Limb (tissue), 2 donors: ENCODE data around the gene CCDC157.
A peak's percentile ranks its signal among the peaks of the same experiment; 100 is the strongest.

Experiments
- DNase-seq, 2 donors: peaks; one replicate each; pipeline ENCODE4 v3.0.0-alpha.2; 2016; ENCODE audit errors: extremely low spot score in 2 of 2

CCDC157 gene

DNA sequence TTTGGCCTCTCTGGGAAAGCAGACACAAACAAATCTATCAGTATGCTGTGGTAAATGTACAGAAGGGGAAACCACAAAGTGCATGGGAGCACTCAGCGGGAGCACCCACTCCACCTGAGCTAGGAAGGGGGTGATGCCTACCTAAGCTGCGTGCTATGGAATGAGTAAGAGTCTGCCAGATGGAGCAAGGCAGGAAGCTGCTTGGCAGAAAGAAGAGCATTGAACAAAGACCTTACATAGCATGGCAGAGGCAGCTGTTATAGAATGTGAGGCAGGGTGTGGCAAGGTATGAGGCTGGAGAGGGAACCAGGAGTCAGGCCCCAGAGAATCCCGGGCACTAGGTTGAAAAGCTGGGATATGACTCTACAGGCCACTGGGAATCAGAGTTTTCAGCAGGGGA, 55.0 kb downstream of the CCDC157 start:
- DNase-seq = no peak

DNA sequence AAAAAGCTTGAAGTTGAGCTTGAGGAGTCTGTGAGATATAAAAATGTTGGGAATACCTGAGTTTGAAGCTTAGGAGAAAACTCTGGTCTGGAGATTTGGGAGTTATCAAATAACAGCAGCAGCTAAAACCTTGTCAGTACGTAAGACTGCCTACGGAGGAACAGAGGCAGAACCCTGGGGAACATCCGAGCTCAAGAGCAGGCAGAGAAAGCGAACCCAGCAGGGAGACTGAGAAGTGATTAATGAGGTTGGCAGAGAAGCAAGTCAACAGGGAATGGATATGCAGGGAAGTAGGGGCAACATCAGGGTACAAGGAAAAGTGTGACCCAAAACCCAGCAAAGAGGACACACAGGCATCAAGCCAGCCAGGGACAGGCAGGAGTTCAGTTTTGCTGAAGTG, 56.2 kb downstream of the CCDC157 start:
- DNase-seq = no peak

DNA sequence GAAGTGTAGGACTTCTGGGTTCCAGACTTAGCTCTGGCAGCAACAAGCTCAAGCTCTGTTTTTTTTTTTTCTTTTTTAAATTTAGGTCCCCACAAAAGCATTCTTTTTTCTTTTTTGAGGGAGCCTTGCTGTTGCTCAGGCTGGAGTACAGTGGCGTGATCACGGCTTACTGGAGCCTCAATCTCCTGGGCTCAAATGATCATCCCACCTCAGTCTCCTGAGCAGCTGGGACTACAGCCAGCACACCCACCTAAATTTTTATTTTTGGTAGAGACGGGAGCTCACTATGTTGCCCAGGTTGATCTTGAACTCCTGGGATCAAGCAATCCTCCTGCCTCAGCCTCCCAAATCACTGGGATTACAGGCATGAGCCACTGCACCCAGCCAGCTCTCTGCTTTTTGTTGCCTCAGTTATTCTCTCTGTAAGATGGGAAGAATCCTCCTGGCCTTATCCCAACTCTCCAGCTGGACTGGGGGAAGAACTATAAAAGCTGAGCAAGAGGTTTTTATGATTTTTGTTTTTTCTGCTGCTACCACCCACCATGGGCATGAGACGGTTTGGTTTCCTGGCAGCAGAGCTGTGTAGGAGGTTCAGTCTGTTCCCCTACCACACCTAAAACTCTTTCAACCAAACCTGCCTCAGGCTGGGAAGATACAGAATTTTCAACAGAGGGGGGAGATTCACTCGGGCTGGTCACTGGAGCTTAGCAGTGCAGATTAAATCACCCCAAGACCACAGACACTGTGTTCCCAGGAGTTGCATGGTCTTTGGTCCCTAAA, 57.1 kb downstream of the CCDC157 start:
- no peak for DNase-seq

DNA sequence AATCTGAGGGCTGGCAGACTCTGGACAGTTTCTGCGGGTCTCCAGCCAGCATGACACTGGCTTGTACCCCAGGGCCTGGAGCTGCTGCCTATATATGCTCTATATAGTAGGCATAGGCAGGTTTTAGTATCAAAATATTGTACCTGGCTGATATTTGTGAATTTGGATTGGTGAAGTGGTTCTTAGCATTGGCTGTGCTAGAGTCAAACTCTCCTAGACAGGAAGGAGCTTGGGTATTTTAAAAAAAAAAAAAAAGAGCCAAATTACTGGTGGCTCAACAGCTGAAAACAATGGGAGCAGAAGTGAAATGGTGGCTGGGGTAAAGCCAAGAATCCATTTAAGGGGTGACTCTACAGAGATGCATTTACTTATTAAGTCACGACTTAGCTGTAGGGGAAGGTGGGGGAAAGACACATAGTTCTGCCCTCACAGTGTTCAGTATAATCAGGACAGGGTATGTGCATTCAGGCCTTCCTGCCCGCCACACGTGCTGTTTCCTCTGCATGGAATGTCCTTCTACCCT, 57.8 kb downstream of the CCDC157 start:
- DNase-seq = no peak

DNA sequence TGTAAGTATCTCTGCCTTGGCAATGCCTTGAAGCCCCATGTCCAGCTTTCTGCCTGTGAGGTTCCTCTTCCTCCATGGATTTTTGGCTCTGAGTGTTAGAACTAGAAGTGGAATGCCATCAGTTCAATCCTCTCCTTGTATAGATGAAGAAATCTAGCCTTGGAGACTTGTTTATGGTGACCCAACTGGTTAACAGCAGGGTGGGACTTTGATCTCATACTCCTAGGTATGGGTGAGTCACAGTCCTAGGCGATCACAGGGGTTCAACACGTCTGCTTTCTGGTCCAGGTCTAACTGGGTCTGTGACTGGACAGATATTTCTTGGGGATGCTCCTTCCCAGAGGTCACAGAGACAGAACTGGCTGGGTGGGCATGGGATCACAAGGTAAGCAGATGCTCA, 59.6 kb downstream of the CCDC157 start:
- no peak for DNase-seq

DNA sequence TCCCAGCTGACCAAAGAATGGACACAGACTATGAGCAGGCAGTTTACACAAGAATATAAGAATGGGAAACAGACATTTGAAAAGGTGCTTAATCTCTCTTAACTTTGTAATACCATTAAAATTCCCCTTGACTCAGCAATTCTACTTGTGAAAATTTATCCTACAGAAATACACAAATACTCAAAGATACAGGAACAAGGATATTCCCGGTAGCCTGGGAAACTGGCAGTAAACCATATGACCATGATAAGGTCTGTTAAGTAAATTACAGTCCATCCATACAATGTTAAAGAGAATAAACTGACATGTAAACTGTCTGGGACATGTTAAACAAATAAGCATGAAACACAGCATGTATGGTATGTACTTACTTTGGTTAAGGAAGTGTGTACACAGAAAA, 60.0 kb downstream of the CCDC157 start:
- no peak for DNase-seq

DNA sequence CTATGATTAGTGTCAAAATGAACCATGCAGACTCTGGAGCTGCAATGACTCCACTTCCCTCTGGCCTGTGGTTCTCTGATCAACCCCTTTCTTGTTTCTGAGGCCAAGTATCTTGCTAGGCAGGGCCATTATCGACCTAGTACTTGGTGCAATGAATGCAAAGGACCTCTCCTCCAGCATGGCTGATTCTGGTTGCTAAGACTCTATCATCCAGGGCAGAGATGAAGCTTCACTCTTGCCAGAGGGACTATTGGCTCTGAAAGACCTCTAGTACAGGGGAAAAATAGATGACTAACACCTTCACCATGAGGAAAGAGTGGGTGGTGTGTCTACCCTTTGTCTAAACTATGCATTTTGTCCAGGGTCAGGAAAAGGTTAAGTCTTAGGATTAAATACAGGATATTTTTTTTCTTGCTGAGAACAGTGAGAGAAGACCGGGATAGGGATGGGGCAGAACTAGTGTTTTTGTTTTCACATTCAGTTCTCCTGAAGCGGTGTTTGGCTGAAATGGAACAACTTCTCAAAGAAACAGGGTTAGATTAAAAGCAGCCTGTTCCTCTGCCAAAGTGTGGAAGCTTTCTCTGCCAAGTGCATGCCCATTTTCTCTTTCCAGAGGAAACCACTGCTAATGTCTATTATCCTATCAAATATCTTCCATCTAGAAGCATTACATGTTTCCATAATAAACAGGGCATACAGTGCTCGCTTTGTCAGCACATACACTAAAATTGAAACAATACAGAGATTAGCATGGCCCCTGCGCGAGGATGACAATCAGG, 63.7 kb downstream of the CCDC157 start:
- DNase-seq = no peak

DNA sequence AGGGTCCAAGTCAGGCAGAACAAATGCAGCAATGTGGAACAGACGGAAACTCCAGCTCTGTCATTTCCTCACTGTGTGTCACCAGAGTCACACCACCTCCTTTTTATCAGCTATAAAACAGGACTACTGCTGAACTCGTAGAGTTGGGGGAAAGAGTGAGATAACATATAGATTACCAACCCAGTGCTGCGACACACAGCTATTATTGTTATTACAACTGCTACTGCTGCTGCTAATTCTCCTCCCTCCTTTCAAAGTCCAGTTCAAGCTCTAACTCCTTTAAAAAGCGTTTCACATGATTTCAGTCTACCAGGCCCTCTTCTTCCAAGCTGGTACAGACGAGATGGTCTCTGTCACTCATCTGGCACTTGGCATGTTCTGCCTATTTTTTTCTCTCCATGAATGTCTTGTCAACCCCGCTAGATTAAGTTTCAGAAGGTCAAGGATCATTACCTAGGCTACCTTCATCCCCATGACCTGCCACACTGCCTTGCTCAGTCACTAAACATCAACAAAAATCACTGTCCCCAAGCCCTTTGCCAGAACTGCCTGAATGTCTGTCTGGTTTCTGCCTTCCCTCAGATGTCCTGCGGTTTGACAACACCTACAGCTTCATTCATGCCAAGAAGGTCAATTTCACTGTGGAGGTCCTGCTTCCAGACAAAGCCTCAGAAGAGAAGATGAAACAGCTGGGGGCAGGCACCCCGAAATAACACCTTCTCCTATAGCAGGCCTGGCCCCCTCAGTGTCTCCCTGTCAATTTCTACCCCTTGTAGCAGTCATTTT, 65.1 kb downstream of the CCDC157 start:
- no peak for DNase-seq

DNA sequence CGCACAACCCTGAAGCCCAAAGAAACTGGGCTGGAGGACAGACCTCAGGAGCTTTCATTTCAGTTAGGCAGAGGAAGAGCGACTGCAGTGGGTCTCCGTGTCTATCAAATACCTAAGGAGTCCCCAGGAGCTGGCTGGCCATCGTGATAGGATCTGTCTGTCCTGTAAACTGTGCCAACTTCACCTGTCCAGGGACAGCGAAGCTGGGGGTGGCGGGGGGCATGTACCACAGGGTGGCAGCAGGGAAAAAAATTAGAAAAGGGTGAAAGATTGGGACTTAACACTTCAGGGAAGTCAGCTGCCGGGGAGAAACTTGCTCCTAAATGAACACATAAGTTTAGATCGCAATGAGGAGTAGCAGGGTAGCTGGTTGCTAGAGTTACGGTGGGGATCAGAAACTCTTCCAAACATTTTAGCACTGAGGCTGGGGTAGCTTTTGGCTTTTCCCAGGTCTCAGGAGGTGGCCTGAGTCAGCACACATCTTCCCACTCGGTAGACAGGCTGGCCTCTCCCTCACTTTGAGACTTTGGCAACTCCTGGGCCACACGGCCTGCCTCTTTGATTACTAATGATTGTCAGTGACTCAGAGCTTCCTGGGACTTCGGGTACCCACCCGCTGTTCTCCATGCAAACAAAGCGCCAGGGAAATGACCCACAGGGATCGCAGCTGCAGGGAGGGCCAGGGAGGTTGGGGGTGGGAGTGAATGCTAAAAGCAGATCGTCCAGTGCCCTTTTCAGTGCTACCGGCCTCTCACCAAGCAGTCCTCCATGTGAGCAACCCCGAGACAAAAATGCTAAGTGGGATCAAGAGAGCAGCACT, 65.9 kb downstream of the CCDC157 start:
- DNase-seq = peak in 1 of 2 donors; percentile 13

DNA sequence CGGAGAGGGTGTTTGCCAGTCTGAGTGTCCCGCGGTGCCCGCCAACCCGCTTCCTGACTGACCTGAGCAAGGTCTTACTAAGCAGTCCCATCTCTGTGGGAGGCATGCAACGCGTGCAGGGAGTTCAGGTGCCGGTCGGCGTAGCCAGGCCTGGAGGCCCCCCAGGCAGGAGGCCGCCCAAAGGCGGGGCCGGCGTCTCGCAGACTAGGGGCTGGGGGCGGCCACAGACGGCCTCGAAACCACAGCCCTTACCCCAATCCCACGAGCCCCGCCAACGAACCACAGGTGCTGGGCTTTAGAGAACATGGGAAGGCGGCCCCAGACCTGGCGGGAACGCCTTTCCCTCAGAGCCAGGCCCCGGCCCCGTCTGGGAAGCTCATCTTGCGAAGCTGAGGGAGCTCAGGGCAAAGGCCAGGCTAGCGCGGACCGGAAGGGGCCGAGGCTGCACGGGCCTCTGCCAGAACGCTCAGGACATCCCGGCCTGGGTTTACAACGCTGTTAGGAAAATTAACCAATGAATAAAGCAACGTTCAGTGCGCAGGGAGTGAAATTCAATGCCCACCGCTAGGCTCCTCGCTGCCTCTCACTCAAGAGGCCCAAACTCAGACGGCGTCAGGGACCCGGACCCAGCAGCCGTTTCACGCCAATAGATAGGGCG, 66.6 kb downstream of the CCDC157 start:
- DNase-seq = no peak

DNA sequence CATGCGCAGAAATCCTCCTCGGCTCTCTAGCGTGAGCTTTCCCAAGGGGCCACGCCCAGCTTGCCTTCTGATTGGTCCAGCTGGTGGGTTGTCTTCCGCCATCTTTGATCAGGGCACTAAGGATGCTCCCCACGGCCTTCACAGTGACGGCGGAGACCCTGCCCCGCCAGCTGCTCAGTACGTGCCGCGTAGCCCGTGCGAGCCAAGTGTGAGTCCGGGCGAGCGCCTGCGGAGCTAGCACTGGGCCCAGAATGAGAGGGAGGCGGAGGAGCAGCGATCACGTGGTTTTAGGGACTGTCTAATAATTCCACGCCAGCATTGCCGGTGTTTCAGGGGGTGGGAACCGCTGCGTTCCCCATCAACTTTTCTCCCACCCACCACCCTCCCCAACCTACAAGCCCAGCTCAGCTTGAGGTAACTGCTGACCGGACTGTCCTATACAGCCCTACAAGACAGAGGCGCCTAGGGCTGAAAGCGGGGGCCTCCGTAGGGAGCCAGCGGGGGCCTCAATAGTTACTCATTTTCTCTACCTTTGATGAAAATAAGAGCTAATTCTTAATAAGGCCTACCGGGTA, 67.2 kb downstream of the CCDC157 start:
- DNase-seq = peak; percentile 99

DNA sequence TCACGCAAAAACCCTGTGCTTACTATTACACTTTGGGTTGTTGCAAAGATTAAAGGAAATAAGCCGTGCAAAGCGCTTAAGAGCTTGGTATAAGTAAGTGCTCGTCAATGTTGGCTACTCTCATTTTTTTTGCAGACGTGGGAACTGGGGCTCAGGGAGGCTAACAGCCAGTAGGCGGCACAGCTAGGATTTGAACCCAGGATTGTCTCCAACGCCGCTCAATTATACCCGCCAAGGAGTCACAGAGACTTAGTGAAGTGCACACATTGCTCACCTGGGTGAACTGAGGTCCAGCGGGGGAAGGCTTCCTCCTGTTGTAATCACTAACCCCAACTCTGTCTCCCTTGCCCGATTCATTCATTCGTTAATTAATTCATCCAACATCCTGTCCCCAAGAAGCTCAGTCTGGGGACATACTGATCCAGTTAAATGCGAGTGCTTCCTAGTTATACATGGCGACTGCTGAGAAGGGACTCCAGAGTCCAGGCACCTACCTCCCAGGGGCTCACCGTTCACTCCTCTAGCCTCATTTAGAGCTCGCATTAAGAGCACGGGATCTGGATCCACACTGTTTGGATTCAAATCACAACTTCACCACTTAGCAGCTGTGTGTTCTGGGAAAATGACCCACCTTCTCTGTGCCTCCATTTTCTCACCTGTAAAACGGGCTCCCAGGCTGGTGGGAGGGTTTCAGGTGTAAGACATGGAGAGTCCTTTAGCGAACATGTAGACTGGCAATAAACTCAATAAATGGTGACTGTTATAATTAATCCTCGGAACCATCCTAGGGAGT, 67.9 kb downstream of the CCDC157 start:
- DNase-seq = no peak

DNA sequence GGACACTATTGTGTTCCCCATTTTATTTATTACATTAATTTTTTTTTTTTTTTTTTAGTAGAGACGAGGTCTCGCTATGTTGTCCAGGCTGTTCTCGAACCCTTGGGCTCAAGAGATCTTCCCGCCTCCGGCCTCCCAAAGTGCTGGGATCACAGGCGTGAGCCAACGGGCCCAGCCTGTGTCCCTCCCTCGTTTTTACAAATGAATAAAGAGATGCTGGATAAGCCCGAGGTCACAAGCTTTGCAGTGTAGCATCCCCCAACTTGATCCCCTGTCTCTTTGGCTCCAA, 68.5 kb downstream of the CCDC157 start:
- DNase-seq = no peak

DNA sequence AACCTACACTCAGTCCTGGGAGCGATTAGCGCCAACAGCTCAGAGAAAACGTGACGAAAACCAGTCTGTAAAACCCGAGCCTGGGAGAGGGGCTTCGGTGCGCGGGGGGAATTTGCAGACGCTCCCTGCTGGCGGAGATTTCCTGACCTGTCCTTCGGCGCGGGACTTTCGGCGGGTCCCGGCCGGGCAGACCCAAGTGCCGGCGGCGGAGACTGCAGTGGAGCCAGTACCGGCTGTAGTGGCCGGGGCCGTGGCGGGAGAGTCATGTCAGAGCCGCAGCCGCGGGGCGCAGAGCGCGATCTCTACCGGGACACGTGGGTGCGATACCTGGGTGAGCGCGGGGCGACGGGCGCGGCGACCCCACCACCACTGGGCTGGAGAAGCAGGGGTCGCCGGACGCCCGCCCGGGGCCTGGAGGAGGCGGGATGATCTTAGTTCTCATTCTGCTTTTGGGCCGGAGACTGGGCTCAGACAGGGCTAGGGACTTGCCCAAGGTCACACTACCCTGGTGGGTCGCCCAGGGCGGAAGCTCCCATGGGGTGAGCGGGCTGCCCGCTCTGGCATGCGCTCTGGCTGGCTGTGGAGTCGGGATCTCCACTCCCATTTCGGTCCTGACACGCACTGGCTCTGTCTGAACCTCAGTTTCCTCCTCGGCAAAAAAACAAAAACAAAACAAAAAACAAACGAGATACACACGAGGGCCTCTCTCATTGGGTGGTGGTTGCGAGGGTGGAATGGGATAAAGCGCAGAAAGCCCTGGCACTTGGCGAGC, 69.0 kb downstream of the CCDC157 start, which contains the start of gene MTFP1:
Gene MTFP1, plus strand, starts transcription at position 153 of the 772 bp plus-strand sequence. Its CDS starts 112 bp downstream, at position 265.
- peak; percentile 70 to 83 for DNase-seq
